HepG2 (cell line): ENCODE measurements around the gene GPS1. TPM values are rescaled to one million over a fixed set of nuclear protein-coding genes. Genes with fewer than 3 reads are reported as not detected.

Source experiments
- AGO2 ChIP-seq: fragments of 200-400 bp; formaldehyde crosslinking; optimal IDR thresholded peaks from 2 replicates; pipeline ENCODE3; 2017; ENCODE audit warnings: mild to moderate bottlenecking, low read depth, low read length, moderate library complexity
- ATF7-NPFF ChIP-seq: sonication (generic); formaldehyde crosslinking; IDR thresholded peaks from 2 replicates; pipeline ENCODE4 v1.8.1; 2023; ENCODE audit warnings: mild to moderate bottlenecking, low read depth, missing genetic modification reagents, moderate library complexity
- ERF ChIP-seq: IDR thresholded peaks from 2 replicates; pipeline ENCODE4 v1.6.1; 2018; ENCODE audit warnings: missing biosample characterization, missing genetic modification reagents
- FOXO4 ChIP-seq: sonication (generic); formaldehyde crosslinking; conservative IDR thresholded peaks from 2 replicates; pipeline ENCODE4 v1.8.1; 2023; ENCODE audit warnings: missing genetic modification reagents
- HNF4A ChIP-seq: sonication (generic); formaldehyde crosslinking; IDR thresholded peaks from 2 replicates; pipeline ENCODE4 v1.4.0; 2020; ENCODE audit warnings: missing genetic modification reagents
- ISX ChIP-seq: sonication (generic); formaldehyde crosslinking; conservative IDR thresholded peaks from 2 replicates; pipeline ENCODE4 v1.5.0; 2020; ENCODE audit warnings: missing genetic modification reagents
- MAFK ChIP-seq, 2 experiments: IDR thresholded peaks in 1 of 2; conservative IDR thresholded peaks in 1 of 2; 2 replicates each; pipeline ENCODE4 v1.6.1; 2011; ENCODE audit warnings: improper control_type of control experiment in 2 of 2, low read length in 2 of 2
- NCOA5 ChIP-seq: sonication (generic); formaldehyde crosslinking; IDR thresholded peaks from 2 replicates; pipeline ENCODE4 v1.4.0; 2020; ENCODE audit warnings: missing genetic modification reagents
- PBX2 ChIP-seq: IDR thresholded peaks from 2 replicates; pipeline ENCODE4 v1.6.1; 2016; ENCODE audit warnings: control low read depth
- RAD51 ChIP-seq: fragments of 450-650 bp; IDR thresholded peaks from 2 replicates; pipeline ENCODE4 v1.6.1; 2016; ENCODE audit warnings: borderline replicate concordance
- THAP11 ChIP-seq: IDR thresholded peaks from 2 replicates; pipeline ENCODE4 v1.6.1; 2016; ENCODE audit warnings: missing biosample characterization, missing genetic modification reagents
- TSC22D2 ChIP-seq: sonication (generic); formaldehyde crosslinking; IDR thresholded peaks from 2 replicates; pipeline ENCODE4 v1.5.1; 2020; ENCODE audit warnings: missing genetic modification reagents, mild to moderate bottlenecking, borderline replicate concordance
- ZBTB3 ChIP-seq: sonication (generic); formaldehyde crosslinking; IDR thresholded peaks from 2 replicates; pipeline ENCODE4 v1.4.0; 2020; ENCODE audit warnings: low read depth, mild to moderate bottlenecking, moderate library complexity, missing genetic modification reagents, borderline replicate concordance
- ZBTB39 ChIP-seq: sonication (generic); formaldehyde crosslinking; IDR thresholded peaks from 2 replicates; pipeline ENCODE4 v1.5.0; 2020; ENCODE audit warnings: missing genetic modification reagents
- ZHX1 ChIP-seq: sonication (generic); formaldehyde crosslinking; IDR thresholded peaks from 2 replicates; pipeline ENCODE4 v1.8.1; 2022; ENCODE audit warnings: low read depth, mild to moderate bottlenecking, missing genetic modification reagents
- ZMYM2 ChIP-seq: sonication (generic); formaldehyde crosslinking; IDR thresholded peaks from 2 replicates; pipeline ENCODE4 v1.8.0; 2022; ENCODE audit warnings: mild to moderate bottlenecking, missing genetic modification reagents
- ZNF124 ChIP-seq: sonication (generic); formaldehyde crosslinking; IDR thresholded peaks from 2 replicates; pipeline ENCODE4 v1.4.0; 2020; ENCODE audit warnings: missing genetic modification reagents
- ZNF280B ChIP-seq: sonication (generic); formaldehyde crosslinking; IDR thresholded peaks from 2 replicates; pipeline ENCODE4 v1.5.0; 2020; ENCODE audit warnings: missing genetic modification reagents, mild to moderate bottlenecking, borderline replicate concordance
- ZNF337 ChIP-seq: sonication (generic); formaldehyde crosslinking; IDR thresholded peaks from 2 replicates; pipeline ENCODE4 v1.5.1; 2020; ENCODE audit warnings: missing genetic modification reagents, low read depth, mild to moderate bottlenecking, borderline replicate concordance
- ZNF570 ChIP-seq: sonication (generic); formaldehyde crosslinking; IDR thresholded peaks from 2 replicates; pipeline ENCODE4 v1.4.0; 2020; ENCODE audit warnings: mild to moderate bottlenecking, missing genetic modification reagents, borderline replicate concordance
- ZNF891 ChIP-seq: sonication (generic); formaldehyde crosslinking; IDR thresholded peaks from 2 replicates; pipeline ENCODE4 v1.5.0; 2020; ENCODE audit warnings: mild to moderate bottlenecking, missing genetic modification reagents
- polyA plus RNA-seq, 8 experiments: library from polyadenylated mRNA; depleted of rRNA in 3 of 8; stranded (reverse) in 7 of 8; unstranded in 1 of 8; fragments of >200 nt; fragmentation: Illumina TruSeq in 4 of 8; extraction: Trizol in 4 of 8; gene quantifications; 2 replicates each; pipeline versions ENCODE4 v1.2.1 to v1.2.3, GENCODE V29; 2011 to 2016; ENCODE audit warnings: low read depth in 4 of 8, missing spikeins in 1 of 8, mixed read lengths in 1 of 8; ENCODE audit not compliant: insufficient read depth in 1 of 8
- total RNA-seq, 5 experiments: library from RNA; depleted of rRNA; stranded (reverse); fragments of >200 nt; fragmentation: Illumina TruSeq; extraction: Trizol; gene quantifications; 2 replicates each; pipeline ENCODE4 v1.2.3, GENCODE V29; 2016; ENCODE audit warnings: low read depth in 1 of 5

The GPS1 gene
- total and polyA plus RNA-seq, 2 of the 13 experiments (the other 11 are each of a cell fraction or from before 2014, with no cell fraction given), result 124 to 128 TPM

- TF ChIP-seq FOXO4, result no peak
- TF ChIP-seq ZNF337 (CRISPR knock-in tag), result no peak
- no peak for TF ChIP-seq ZBTB39
- no peak for TF ChIP-seq NCOA5 (CRISPR knock-in tag)
- no peak for TF ChIP-seq ISX (CRISPR knock-in tag)
- TF ChIP-seq ZMYM2 (CRISPR knock-in tag), result no peak
- no peak for TF ChIP-seq HNF4A (CRISPR knock-in tag)
- no peak for TF ChIP-seq MAFK (conservative IDR thresholded peaks at IDR 0.05 in 1 of 2, IDR thresholded peaks at IDR 0.05 in 1 of 2; ENCODE audit: low read length in 2 of 2)
- TF ChIP-seq THAP11 (CRISPR knock-in tag), result no peak
- TF ChIP-seq ZHX1 (CRISPR knock-in tag), result peak; percentile 96
- TF ChIP-seq PBX2 (CRISPR knock-in tag), result no peak
- TF ChIP-seq ZNF891 (CRISPR knock-in tag), result no peak
- no peak for TF ChIP-seq ZNF124
- TF ChIP-seq ATF7-NPFF (CRISPR knock-in tag), result 0 out of 2 replicates have a peak, but pooled peaks have one; percentile 41
- TF ChIP-seq ERF (CRISPR knock-in tag), result no peak
- TF ChIP-seq RAD51, result no peak
- no peak for TF ChIP-seq ZNF280B (CRISPR knock-in tag)
- no peak for TF ChIP-seq ZBTB3
- no peak for TF ChIP-seq ZNF570 (CRISPR knock-in tag)
- TF ChIP-seq TSC22D2 (CRISPR knock-in tag), result no peak
- TF ChIP-seq AGO2, result peak; percentile 62
Measured at GRCh38 chr17:82030470-82031302, 21.0 kb upstream of the GPS1 start (continued).
